Muscle layer of duodenum (tissue), 2 donors: ENCODE measurements around the gene OR51L1.
"Not testable (repeated sequence)": the region's sequence is repeated elsewhere in the genome, so short reads cannot be mapped to it uniquely, and the experiment has no call there.

Experiments used
- H3K27ac ChIP-seq: one replicate; pipeline ENCODE4 v1.7.0; 2013; ENCODE audit warnings: mild to moderate bottlenecking, low read length
- H3K27me3 ChIP-seq: one replicate; pipeline ENCODE4 v1.7.0; 2013; ENCODE audit warnings: low read depth, mild to moderate bottlenecking, control low read depth, low read length
- H3K36me3 ChIP-seq, 2 donors: one replicate each; pipeline ENCODE4 v1.7.0; 2013; ENCODE audit warnings: low read length in 2 of 2, control low read depth in 1 of 2, mild to moderate bottlenecking in 1 of 2; ENCODE audit not compliant: insufficient read depth in 2 of 2, control insufficient read depth in 1 of 2
- H3K4me1 ChIP-seq, 2 donors: one replicate each; pipeline ENCODE4 v1.7.0; 2013; ENCODE audit warnings: low read length in 2 of 2, mild to moderate bottlenecking in 2 of 2, control low read depth in 1 of 2, moderate library complexity in 1 of 2; ENCODE audit not compliant: insufficient read depth in 2 of 2, control insufficient read depth in 1 of 2
- H3K4me3 ChIP-seq, 2 donors: one replicate each; pipeline ENCODE4 v1.7.0; 2013; ENCODE audit warnings: low read length in 2 of 2, low read depth in 1 of 2, mild to moderate bottlenecking in 1 of 2
- H3K9me3 ChIP-seq, 2 donors: one replicate each; pipeline ENCODE4 v1.7.0; 2013; ENCODE audit warnings: low read length in 2 of 2, control low read depth in 1 of 2, mild to moderate bottlenecking in 1 of 2; ENCODE audit not compliant: control insufficient read depth in 1 of 2
- donor health status: healthy.

The OR51L1 gene

GRCh38 chr11:4994551-4994950, at the start of gene OR51L1:
TSS of gene OR51L1 (plus strand) at chr11:4994851. CDS start at chr11:4998983, 4,132 bp downstream.
- Histone ChIP-seq H3K27me3 (no peaks in the 10 kb centered on the region), H3K4me3 (no peak within 1 kb of the TSS), H3K27ac (no peak within 1 kb of the TSS), H3K4me1 (no peaks in the 10 kb centered on the region), H3K36me3 (no peaks in the 10 kb centered on the region), H3K9me3 (no peaks in the 10 kb centered on the region)

- Histone ChIP-seq H3K4me1 (no peaks in the 10 kb centered on the region), H3K36me3 (no peaks in the 10 kb centered on the region), H3K4me3 (no peak within 1 kb of the TSS), H3K27ac (no peak within 1 kb of the TSS), H3K9me3 (no peaks in the 10 kb centered on the region), H3K27me3 (no peaks in the 10 kb centered on the region)
Observed at GRCh38 chr11:4947505-4947904, 47.1 kb upstream of the OR51L1 start, which contains the start of gene OR51A4. TSS of gene OR51A4 (minus strand) at chr11:4947605. CDS start at chr11:4947100, 505 bp downstream.

- H3K27ac ChIP-seq, H3K4me1 ChIP-seq, H3K27me3 ChIP-seq, H3K36me3 ChIP-seq, H3K4me3 ChIP-seq, H3K9me3 ChIP-seq: not testable (repeated sequence)
Observed at GRCh38 chr11:4955613-4956012, 39.0 kb upstream of the OR51L1 start, which contains the start of gene OR51A2. TSS of gene OR51A2 (minus strand) at chr11:4955713. CDS start at chr11:4955713, 0 bp downstream.

GRCh38 chr11:4957396-4957795, 37.3 kb upstream of the OR51L1 start:
- Histone ChIP-seq H3K4me1 (no peaks in the 10 kb centered on the region), H3K9me3 (no peaks in the 10 kb centered on the region), H3K4me3 (no peak overlapping the region), H3K36me3 (no peaks in the 10 kb centered on the region), H3K27ac (no peak overlapping the region), H3K27me3 (no peaks in the 10 kb centered on the region)

DNA sequence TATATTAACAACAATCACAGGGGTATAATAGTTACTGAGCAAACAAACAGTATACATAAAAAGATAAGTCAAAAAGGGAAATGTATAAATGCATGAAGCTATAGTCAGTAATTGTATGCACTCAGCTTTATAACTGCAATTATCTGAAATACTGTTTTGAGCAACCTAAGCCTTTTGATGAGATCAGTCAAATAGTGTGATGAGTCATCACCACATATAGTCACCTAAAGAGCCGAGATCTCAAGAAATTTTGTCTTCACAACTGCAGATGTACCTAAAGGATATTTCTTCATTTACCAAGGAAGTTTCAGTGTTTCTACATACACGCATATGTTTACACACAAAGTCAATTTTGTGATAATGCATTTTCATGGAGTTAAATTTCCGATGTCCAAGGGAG, 33.8 kb upstream of the OR51L1 start:
- Histone ChIP-seq H3K27me3 (no peaks in the 10 kb centered on the region), H3K4me3 (no peak overlapping the region), H3K4me1 (no peaks in the 10 kb centered on the region), H3K9me3 (peaks cover 0 to 2% of the 10 kb centered on the region in 2 donors), H3K27ac (no peak overlapping the region), H3K36me3 (no peaks in the 10 kb centered on the region)

DNA sequence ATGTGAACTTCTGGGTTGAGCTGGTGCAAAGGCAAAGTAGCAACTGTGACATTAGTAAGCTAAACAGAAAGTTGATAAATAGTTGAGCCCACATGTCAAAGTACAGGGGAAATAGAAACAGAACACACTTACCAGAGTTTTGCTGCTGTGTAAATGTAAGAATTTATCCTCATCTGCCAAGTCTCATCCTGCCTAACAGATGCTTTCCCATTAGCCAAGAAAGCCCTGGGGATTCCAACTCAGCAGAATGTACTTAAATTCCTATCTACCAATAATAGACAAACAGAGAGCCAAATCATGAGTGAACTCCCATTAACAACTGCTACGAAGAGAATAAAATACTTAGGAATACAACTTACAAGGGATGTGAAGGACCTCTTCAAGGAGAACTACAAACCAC, 31.8 kb upstream of the OR51L1 start:
- H3K9me3 ChIP-seq, result peaks cover 0 to 2% of the 10 kb centered on the region in 2 donors
- H3K4me1 ChIP-seq, result no peaks in the 10 kb centered on the region
- H3K27me3 ChIP-seq, result no peaks in the 10 kb centered on the region
- H3K36me3 ChIP-seq, result no peaks in the 10 kb centered on the region
- H3K4me3 ChIP-seq, result no peak overlapping the region
- H3K27ac ChIP-seq, result no peak overlapping the region

DNA sequence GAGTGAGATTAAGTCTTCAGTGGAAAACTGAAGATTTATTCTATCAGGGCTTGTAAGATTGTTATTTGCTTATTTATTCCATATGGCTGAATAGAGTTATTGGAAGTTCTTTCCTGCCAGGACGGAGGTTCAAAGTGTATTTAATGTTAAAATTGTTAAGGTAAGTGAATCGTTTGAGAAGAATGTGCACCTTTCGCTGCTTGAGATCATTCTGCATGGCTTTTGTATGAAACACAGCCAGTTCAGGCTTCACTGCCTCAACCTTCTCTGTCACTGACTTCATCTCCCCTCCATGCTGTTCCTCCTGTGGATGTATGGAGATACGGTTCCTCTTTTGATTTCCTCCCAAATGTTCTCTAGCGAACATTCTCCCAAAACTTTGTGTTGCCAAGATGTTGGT, 19.2 kb upstream of the OR51L1 start:
- Histone ChIP-seq H3K27ac (no peak overlapping the region), H3K27me3 (no peaks in the 10 kb centered on the region), H3K36me3 (no peaks in the 10 kb centered on the region), H3K4me1 (no peaks in the 10 kb centered on the region), H3K4me3 (no peak overlapping the region), H3K9me3 (no peaks in the 10 kb centered on the region)

DNA sequence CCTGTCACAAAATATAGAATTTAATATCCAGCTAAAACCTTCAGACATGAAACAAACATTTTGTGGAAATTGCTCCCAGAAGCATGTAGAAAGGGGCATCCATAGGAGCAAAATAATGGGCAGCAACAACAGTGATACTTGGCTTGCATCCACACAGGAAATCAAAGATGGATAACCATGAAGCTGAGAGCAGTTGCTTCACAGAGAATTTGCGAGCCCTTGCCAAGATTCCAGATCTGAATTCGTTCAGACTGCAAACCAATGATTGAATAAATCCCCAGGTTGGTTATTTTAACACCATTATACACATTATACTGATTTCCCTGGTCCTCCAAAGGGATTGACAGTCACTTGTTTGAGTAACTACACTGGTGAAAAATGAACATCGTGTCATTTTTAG, 15.6 kb upstream of the OR51L1 start:
- Histone ChIP-seq H3K27me3 (no peaks in the 10 kb centered on the region), H3K27ac (no peak overlapping the region), H3K4me3 (no peak overlapping the region), H3K9me3 (no peaks in the 10 kb centered on the region), H3K4me1 (no peaks in the 10 kb centered on the region), H3K36me3 (no peaks in the 10 kb centered on the region)

DNA sequence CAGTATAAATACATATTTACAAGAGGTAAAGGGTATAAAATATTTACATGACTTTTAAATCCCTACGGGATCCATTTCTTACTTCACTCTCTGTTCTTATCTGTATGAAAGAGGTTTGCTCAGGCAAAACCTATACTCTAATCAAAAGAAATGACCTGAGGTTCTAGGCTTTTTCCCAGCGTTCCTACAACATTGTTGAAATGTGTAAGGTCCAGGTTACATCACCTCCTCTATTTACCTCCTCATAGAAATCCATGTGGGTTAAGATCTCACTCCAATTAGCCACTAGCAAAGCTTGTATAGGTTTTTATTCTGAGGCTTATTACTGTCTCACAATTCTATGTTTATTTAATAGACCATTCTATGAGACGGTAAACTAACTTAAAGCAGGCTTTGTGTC, 12.0 kb upstream of the OR51L1 start:
- Histone ChIP-seq H3K4me3 (no peak overlapping the region), H3K27ac (no peak overlapping the region), H3K27me3 (no peaks in the 10 kb centered on the region), H3K9me3 (no peaks in the 10 kb centered on the region), H3K36me3 (no peaks in the 10 kb centered on the region), H3K4me1 (no peaks in the 10 kb centered on the region)

- H3K27ac ChIP-seq, result no peak overlapping the region
- H3K9me3 ChIP-seq, result no peaks in the 10 kb centered on the region
- H3K4me1 ChIP-seq, result no peaks in the 10 kb centered on the region
- H3K36me3 ChIP-seq, result no peaks in the 10 kb centered on the region
- no peaks in the 10 kb centered on the region for H3K27me3 ChIP-seq
- no peak overlapping the region for H3K4me3 ChIP-seq
Observed at GRCh38 chr11:4983841-4984240, 10.8 kb upstream of the OR51L1 start.

DNA sequence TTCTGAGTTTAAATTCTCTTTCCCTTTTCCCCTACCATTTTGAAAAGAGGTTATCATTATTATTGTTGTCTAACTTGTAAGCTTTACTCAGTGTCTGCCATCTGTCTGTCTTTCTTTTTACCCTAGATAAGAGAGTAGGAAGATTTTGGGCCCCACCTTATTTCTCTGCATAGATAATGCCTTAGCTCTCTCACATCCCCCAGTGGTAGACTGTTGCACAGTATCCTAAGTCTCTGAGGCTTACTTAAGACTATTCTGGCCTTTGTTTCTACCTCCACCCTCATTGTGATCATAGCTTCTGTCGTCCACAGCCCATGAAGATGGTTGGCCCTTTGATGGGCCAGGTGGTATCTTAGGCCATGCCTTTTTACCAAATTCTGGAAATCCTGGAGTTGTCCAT, 3.6 kb upstream of the OR51L1 start:
- H3K27me3 ChIP-seq, result no peaks in the 10 kb centered on the region
- no peaks in the 10 kb centered on the region for H3K36me3 ChIP-seq
- H3K27ac ChIP-seq, result no peak overlapping the region

DNA sequence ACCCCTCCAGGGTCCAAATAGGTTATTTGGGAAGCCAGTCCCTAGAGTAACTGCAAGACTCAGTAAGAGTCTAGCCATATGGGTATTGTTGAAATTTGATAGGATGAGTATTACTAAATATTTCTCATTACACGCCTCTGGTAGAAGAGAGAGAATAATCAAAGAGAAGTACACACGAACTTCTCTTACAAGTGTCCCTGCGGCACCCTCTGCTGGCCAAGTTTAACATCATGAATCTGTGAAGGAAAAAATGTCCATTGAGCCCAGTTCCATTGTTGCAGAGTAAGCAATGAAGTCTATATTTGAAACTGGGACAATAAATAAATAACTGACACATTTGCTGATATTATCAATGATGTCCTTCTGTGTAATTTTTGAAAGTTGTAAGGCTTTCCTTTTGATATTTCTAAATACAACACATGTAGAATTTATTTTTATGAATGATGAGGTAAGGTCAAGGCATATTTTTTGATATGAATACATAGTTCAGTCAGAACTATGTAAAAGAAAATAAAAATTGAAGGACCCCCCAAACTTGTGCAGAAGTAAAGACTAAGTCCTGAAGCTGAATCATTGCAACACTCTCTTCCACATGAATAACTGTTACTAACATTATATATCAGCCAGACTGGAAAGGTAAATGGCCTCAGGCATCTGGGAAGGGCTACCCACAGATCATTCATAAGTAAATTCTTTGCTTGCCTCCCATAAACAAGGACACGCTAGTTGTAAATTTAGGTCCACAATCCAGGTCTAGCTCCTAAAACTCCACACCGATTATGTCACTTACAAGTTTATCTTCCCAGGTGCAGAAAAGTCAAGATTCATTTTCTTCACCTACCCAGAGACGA, 10.0 kb downstream of the OR51L1 start:
- Histone ChIP-seq H3K27me3 (no peaks in the 10 kb centered on the region), H3K4me1 (no peaks in the 10 kb centered on the region), H3K4me3 (no peak overlapping the region), H3K36me3 (no peaks in the 10 kb centered on the region), H3K27ac (no peak overlapping the region), H3K9me3 (no peaks in the 10 kb centered on the region)

More for the DNA sequence above, 3.6 kb upstream of the OR51L1 start:
- no peaks in the 10 kb centered on the region for H3K9me3 ChIP-seq
- no peak overlapping the region for H3K4me3 ChIP-seq
- H3K4me1 ChIP-seq, result no peaks in the 10 kb centered on the region
